Heart left ventricle (tissue), 16 donors: ENCODE results near the gene SPATA24. TPM values are rescaled to one million over a fixed set of nuclear protein-coding genes. Genes with fewer than 3 reads are reported as not detected.

Experiments
- ATAC-seq, 4 donors: fragments of 200-7000 bp; cut with Tn5 transposase; one replicate each; pipeline ENCODE4 v1.9.1; 2020 to 2022; ENCODE audit warnings: moderate library complexity in 4 of 4, mild to moderate bottlenecking in 3 of 4, moderate number of reproducible peaks in 1 of 4
- DNase-seq, 5 donors: peaks; one replicate each; pipeline ENCODE4 v3.0.0-alpha.2; 2020
- H3K27ac ChIP-seq, 12 donors: fragments of 200-600 bp; sonication (generic) in 4 of 12; one replicate each; pipeline versions ENCODE4 v1.5.0 to v1.8.0; 2016 to 2022; ENCODE audit warnings: mild to moderate bottlenecking in 2 of 12
- H3K27me3 ChIP-seq, 9 donors: fragments of 200-600 bp; sonication (generic) in 2 of 9; one replicate each; pipeline versions ENCODE4 v1.5.1 to v1.8.0; 2016 to 2022; ENCODE audit warnings: mild to moderate bottlenecking in 3 of 9
- H3K36me3 ChIP-seq, 9 donors: fragments of 200-600 bp; sonication (generic) in 2 of 9; one replicate each; pipeline versions ENCODE4 v1.5.0 to v1.8.0; 2018 to 2022; ENCODE audit warnings: mild to moderate bottlenecking in 2 of 9
- H3K4me1 ChIP-seq, 12 donors: fragments of 200-600 bp; sonication (generic) in 4 of 12; one replicate each; pipeline versions ENCODE4 v1.5.0 to v1.8.0; 2016 to 2022; ENCODE audit warnings: mild to moderate bottlenecking in 3 of 12
- H3K4me3 ChIP-seq, 12 donors: fragments of 200-600 bp; sonication (generic) in 4 of 12; one replicate each; pipeline versions ENCODE4 v1.5.0 to v1.8.0; 2017 to 2022; ENCODE audit warnings: mild to moderate bottlenecking in 9 of 12, moderate library complexity in 4 of 12
- H3K9me3 ChIP-seq, 12 donors: fragments of 200-600 bp; sonication (generic) in 4 of 12; one replicate each; pipeline versions ENCODE4 v1.5.0 to v1.8.0; 2016 to 2022; ENCODE audit warnings: mild to moderate bottlenecking in 1 of 12
- POLR2A ChIP-seq, 2 donors: fragments of 450-650 bp; IDR thresholded peaks; one replicate each; pipeline ENCODE4 v1.6.1; 2017; ENCODE audit warnings: antibody characterized with exemption in 2 of 2, mild to moderate bottlenecking in 2 of 2, moderate library complexity in 2 of 2
- WGBS, 4 donors: extraction: QIAGEN DNeasy Blood & Tissue Kit in 2 of 4; methylation state at CpG; one replicate each; pipeline versions ENCODE4 v1.1.5 to v1.1.7; 2013 to 2018; 5-methylcytosine and 5-hydroxymethylcytosine counted together
- intact Hi-C, 10 donors: fragments of 100-400 bp; cut with DNase I; formaldehyde crosslinking; loops; one replicate each; pipeline versions ENCODE4 v1.11.1 to v1.14.2; 2022
- polyA plus RNA-seq, 2 donors: library from polyadenylated mRNA; stranded (reverse); fragments of 200-250 nt; gene quantifications; one replicate each; pipeline ENCODE4 v1.2.3, GENCODE V29; 2013
- total RNA-seq, 9 donors: library from RNA; depleted of rRNA in 2 of 9; stranded (reverse); fragments of >200 nt in 2 of 9; fragmentation: NEBNext Ultra II Directional in 3 of 9; extraction: Animal tissue kit (Norgen Biotek cat#: 25700) in 3 of 9; gene quantifications; one replicate each; pipeline versions ENCODE4 v1.1.0 to v1.2.4, GENCODE V29; 2016 to 2023
- TF ChIP-seq, protein P1 (sequence below), 12 donors: fragments of 200-600 bp; sonication (generic) in 4 of 12; IDR thresholded peaks; one replicate each; pipeline versions ENCODE4 v1.5.0 to v1.8.0; 2018 to 2022; ENCODE audit warnings: antibody characterized with exemption in 12 of 12, mild to moderate bottlenecking in 5 of 12
- donor health status: ischemic (EF 13 %, LVEDD 7.1; RV severe dilation, severe dysfunction).
- donor health status: healthy with polysubstance abuse.
- donor health status: DM: no; HTN: yes; CAD: no.
- donor health status: DM: no; HTN: no; CAD: no.
- donor health status: ischemic (EF 25% LVEDD 6.9; RV normal size, moderate dysfunction).
- donor health status: ischemic (EF 25% LVEDD 5.7; RV mildly dilated, moderate dysfunction).
- donor health status: healthy.
- donor health status: DM: yes; HTN: yes; CAD: no.
- donor health status: ischemic (EF 35%, LVEDD 5.7; RV mildly dilated, moderate dysfunction).
- donor health status: nonischemic (EF 11% LVEDD 7.7; RV severe dilation, severe dysfunction).
- donor health status: DM: yes; HTN: yes; CAD: no.
- donor health status: PGD.
- donor health status: ischemic (EF 29% LVEDD 5.4; RV normal size, mild dysfunction).
- donor health status: nonischemic (EF 23%, LVEDD 6.1; RV moderate dilation, normal function).

Gene SPATA24
- total and polyA plus RNA-seq, 11 donors, result 10.7 to 37.8 (median 16.0) TPM

DNA sequence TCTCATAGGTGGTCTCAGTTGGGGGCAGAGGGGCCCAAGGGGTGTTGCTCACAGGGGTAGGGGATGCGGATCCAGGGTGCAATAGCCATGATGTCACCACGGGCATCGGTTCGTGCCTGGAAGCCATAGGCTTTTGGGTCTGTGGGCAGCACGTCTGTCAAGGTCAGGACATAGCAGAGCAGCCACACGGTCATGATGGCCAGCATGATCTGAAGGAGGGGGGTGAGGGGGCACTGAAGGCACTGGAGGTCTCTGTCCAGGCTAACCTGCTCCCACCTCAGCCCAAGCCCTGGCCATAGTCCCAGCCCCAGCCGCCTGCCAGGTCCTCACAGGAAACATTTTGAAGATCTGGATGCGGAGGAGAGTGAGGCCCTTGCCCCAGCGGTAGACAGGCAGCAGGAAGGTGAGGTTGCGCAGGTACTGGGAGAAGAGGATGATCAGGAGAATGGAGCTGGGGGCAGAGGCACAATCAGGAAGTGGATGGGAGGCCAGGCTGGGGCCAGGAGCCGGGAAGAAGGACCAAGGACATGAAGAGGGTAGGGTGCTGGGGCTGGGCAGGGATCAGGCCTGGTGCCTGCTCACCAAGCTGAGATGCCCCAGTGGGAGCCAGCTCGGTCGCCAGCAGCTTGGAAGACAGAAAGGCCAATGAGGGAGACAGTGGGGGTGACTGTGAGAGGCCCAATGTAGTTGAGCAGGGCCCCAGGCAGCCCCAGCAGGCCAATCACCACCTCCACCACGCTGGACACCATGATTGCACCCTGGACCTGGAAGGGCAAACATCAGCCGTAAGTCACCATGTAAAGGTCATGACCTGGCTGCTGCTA lies 24.1 kb downstream of the SPATA24 start:
- no peak overlapping the region for H3K27ac ChIP-seq
- H3K36me3 ChIP-seq, result peaks cover 0 to 7% (median 0%) of the 10 kb centered on the region in 9 donors
- DNase-seq (no peak), ATAC-seq (no peak)
- intact Hi-C loops, result no loop called here
- H3K9me3 ChIP-seq, result no peaks in the 10 kb centered on the region
- TF ChIP-seq POLR2A (IDR thresholded peaks at IDR 0.05), result no peak
- TF ChIP-seq, protein P1, sequence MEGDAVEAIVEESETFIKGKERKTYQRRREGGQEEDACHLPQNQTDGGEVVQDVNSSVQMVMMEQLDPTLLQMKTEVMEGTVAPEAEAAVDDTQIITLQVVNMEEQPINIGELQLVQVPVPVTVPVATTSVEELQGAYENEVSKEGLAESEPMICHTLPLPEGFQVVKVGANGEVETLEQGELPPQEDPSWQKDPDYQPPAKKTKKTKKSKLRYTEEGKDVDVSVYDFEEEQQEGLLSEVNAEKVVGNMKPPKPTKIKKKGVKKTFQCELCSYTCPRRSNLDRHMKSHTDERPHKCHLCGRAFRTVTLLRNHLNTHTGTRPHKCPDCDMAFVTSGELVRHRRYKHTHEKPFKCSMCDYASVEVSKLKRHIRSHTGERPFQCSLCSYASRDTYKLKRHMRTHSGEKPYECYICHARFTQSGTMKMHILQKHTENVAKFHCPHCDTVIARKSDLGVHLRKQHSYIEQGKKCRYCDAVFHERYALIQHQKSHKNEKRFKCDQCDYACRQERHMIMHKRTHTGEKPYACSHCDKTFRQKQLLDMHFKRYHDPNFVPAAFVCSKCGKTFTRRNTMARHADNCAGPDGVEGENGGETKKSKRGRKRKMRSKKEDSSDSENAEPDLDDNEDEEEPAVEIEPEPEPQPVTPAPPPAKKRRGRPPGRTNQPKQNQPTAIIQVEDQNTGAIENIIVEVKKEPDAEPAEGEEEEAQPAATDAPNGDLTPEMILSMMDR (IDR thresholded peaks at IDR 0.05), result no peak
- peaks cover 0 to 14% (median 4%) of the 10 kb centered on the region in 12 donors for H3K4me1 ChIP-seq
- H3K27me3 ChIP-seq, result no peaks in the 10 kb centered on the region
- H3K4me3 ChIP-seq, result no peak overlapping the region
- 83 to 89% (median 85%) methylated on average over 13 to 15 of the region's 15 CpGs for WGBS, 4 donors

DNA sequence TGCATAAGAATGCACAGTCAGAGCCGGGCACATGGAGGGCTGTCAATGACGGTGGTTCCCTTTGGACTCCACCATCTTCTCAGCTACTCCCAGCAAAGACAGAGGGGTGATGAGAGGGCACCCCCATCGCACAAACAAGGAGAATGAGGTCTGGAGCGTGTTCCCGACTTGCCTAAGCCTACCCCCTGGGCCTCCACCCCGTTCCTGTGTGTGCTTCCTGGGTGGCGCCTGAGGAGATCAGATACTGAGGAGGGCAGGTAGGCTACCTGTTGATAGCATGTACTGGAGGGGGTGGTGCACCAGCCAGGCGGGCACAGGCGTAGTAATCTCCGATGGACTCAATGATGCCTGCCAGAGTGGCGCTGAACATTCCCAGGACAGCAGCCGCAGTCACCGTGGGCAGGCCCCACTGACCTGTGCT lies 24.9 kb downstream of the SPATA24 start:
- TF ChIP-seq, protein P1 (IDR thresholded peaks at IDR 0.05), result no peak
- no peak for TF ChIP-seq POLR2A (IDR thresholded peaks at IDR 0.05)
- H3K27me3 ChIP-seq, result no peaks in the 10 kb centered on the region
- WGBS, 4 donors, result 88 to 95% (median 89%) methylated on average over 6 to 13 of the region's 13 CpGs
- H3K9me3 ChIP-seq, result no peaks in the 10 kb centered on the region
- no peak for ATAC-seq
- H3K4me1 ChIP-seq, result peaks cover 0 to 10% (median 1%) of the 10 kb centered on the region in 12 donors
- no peak for DNase-seq
- H3K4me3 ChIP-seq, result no peak overlapping the region
- no peak overlapping the region for H3K27ac ChIP-seq
- H3K36me3 ChIP-seq, result peaks cover 0 to 10% (median 0%) of the 10 kb centered on the region in 9 donors
- intact Hi-C loops, result no loop called here

DNA sequence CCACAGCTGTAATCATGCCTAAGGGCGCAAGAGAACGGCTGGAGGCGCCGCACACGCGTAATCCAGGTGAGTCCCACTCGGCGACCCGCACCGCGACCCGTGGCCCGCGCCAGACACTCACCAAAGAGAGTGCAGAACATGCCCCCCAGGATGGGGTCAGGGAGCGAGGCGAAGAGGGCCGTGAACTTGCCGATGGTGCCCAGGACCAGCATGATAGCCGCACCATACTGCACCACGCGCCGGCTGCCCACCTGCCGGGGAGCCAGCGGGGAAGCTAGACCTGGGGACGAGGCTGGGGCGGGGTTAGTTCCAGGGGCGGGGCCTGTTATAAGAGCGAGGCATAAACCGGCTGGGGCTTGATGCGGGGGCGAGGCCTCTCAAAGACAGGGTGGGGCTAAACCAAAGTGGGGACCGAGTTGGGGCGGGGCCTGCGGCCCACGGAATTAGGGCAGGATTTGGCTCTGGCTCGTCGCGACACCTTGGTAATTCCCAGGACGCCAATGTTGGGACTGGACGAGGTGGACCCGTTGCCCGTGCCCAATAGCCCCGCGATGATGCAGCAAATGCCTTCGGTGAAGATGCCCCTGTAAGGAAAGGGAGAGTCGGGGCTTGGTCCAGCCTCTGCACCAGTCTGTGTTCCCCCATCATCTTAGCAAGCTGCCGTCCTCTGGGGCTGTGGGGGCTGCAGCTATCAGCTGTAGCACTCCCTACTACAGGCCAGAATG lies 25.6 kb downstream of the SPATA24 start:
- ATAC-seq, result no peak
- H3K27me3 ChIP-seq, result no peaks in the 10 kb centered on the region
- TF ChIP-seq, protein P1 (IDR thresholded peaks at IDR 0.05), result no peak
- no peak for TF ChIP-seq POLR2A (IDR thresholded peaks at IDR 0.05)
- peaks cover 0 to 13% (median 5%) of the 10 kb centered on the region in 9 donors for H3K36me3 ChIP-seq
- peaks cover 0 to 16% (median 3%) of the 10 kb centered on the region in 12 donors for H3K4me1 ChIP-seq
- no peaks in the 10 kb centered on the region for H3K9me3 ChIP-seq
- H3K27ac ChIP-seq, result no peak overlapping the region
- WGBS, 4 donors, result 71 to 82% (median 78%) methylated on average over 30 to 47 of the region's 47 CpGs
- no peak overlapping the region for H3K4me3 ChIP-seq
- intact Hi-C loops, result no loop called here
- peak in 1 of 5 donors; percentile 19 for DNase-seq

- TF ChIP-seq POLR2A (IDR thresholded peaks at IDR 0.05), result no peak
- TF ChIP-seq, protein P1 (IDR thresholded peaks at IDR 0.05), result no peak
- WGBS, 4 donors, result 88 to 93% (median 90%) methylated on average over 3 of the region's 3 CpGs
- Histone ChIP-seq H3K4me1 (peaks cover 0 to 26% (median 6%) of the 10 kb centered on the region in 12 donors), H3K9me3 (no peaks in the 10 kb centered on the region), H3K27me3 (no peaks in the 10 kb centered on the region), H3K36me3 (peaks cover 0 to 20% (median 14%) of the 10 kb centered on the region in 9 donors), H3K4me3 (no peak overlapping the region), H3K27ac (no peak overlapping the region)
- DNase-seq (no peak), ATAC-seq (no peak)
- intact Hi-C loops, result no loop called here
These were observed 26.7 kb downstream of the SPATA24 start for GRCh38 chr5:139377226-139377625.
